Lower leg skin (tissue), 4 donors: ENCODE results near the gene UBE3D. TPM values are rescaled to one million over a fixed set of nuclear protein-coding genes. Genes with fewer than 3 reads are reported as not detected.

ENCODE experiments used
- DNase-seq, 2 donors: peaks; one replicate each; pipeline ENCODE4 v3.0.0-alpha.2; 2019; ENCODE audit warnings: low spot score in 2 of 2
- H3K4me3 ChIP-seq: fragments of 200-600 bp; sonication (generic); 2 replicates; pipeline ENCODE4 v1.5.1; 2017; ENCODE audit warnings: mild to moderate bottlenecking, low read depth; ENCODE audit not compliant: poor library complexity, severe bottlenecking
- POLR2A ChIP-seq, 2 donors: fragments of 450-650 bp; IDR thresholded peaks; one replicate each; pipeline ENCODE4 v1.6.1; 2016 to 2017; ENCODE audit warnings: antibody characterized with exemption in 2 of 2, mild to moderate bottlenecking in 1 of 2, moderate library complexity in 1 of 2
- WGBS, 2 donors: methylation state at CpG; one replicate each; pipeline ENCODE4 v1.1.5; 2018; 5-methylcytosine and 5-hydroxymethylcytosine counted together
- intact Hi-C: fragments of 100-400 bp; cut with DNase I; formaldehyde crosslinking; loops from one replicate; pipeline ENCODE4 v1.15.0; 2023; ENCODE audit warnings: low total_unique reads
- total RNA-seq, 4 donors: library from RNA; depleted of rRNA; stranded (reverse); fragments of >200 nt; gene quantifications; one replicate each; pipeline ENCODE4 v1.1.0, GENCODE V29; 2016
- TF ChIP-seq, protein P1 (sequence below), 3 donors: fragments of 450-650 bp; IDR thresholded peaks; one replicate each; pipeline ENCODE4 v1.5.1; 2016; ENCODE audit warnings: antibody characterized with exemption in 3 of 3, mild to moderate bottlenecking in 3 of 3, moderate library complexity in 2 of 3

The UBE3D gene
- total RNA-seq, 4 donors from 2014 or later = 5.1 to 5.8 (median 5.2) TPM

DNA sequence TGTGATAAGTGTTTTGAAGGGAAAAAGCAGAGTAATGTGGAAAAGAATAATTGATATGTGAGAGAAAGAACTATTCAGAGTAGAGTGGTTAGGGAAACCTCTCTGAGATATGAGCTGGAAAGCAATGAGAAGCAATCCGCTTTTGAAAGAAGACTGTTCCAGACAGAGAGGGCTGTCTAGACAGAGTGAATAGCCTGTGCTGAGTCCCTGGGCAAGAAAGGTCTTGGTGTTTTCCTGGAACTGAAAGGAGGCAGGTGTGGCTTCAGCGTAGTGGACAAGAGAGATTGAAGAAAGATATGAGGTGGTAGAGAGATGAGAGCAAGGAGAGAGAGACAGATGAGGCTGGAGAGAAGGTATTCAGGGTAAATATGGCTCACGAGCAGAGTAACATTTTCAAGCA lies 190.8 kb downstream of the UBE3D start:
- H3K4me3 ChIP-seq = no peak overlapping the region
- 89% methylated on average over 3 of the region's 3 CpGs for WGBS, 2 donors
- DNase-seq = no peak
- TF ChIP-seq POLR2A (IDR thresholded peaks at IDR 0.05) = no peak
- TF ChIP-seq, protein P1, sequence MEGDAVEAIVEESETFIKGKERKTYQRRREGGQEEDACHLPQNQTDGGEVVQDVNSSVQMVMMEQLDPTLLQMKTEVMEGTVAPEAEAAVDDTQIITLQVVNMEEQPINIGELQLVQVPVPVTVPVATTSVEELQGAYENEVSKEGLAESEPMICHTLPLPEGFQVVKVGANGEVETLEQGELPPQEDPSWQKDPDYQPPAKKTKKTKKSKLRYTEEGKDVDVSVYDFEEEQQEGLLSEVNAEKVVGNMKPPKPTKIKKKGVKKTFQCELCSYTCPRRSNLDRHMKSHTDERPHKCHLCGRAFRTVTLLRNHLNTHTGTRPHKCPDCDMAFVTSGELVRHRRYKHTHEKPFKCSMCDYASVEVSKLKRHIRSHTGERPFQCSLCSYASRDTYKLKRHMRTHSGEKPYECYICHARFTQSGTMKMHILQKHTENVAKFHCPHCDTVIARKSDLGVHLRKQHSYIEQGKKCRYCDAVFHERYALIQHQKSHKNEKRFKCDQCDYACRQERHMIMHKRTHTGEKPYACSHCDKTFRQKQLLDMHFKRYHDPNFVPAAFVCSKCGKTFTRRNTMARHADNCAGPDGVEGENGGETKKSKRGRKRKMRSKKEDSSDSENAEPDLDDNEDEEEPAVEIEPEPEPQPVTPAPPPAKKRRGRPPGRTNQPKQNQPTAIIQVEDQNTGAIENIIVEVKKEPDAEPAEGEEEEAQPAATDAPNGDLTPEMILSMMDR (IDR thresholded peaks at IDR 0.05) = no peak
- intact Hi-C loops = no loop called here

DNA sequence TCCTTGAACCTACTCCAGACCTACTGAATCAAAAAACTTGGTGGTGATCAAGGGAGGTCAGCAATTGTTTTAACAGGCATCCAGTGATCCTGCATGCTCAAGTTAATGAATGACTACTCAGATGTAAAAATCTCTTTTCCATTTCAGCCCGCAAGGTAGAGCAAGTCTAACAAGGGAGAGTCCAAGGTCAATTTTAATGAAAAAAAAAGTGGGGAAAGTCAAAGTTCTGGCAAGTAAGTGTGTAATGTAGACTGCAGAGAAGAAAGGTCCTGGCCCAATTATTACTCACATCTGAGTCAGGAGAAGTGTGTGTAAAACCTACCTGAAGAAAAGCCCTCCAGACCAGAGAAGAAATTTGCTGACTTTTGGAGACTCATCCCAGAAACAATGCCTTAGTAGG lies 193.5 kb downstream of the UBE3D start:
- DNase-seq = no peak
- WGBS, 2 donors = 97% methylated on average over 1 of the region's 1 CpG
- intact Hi-C loops = no loop called here
- TF ChIP-seq POLR2A (IDR thresholded peaks at IDR 0.05) = no peak
- TF ChIP-seq, protein P1 (IDR thresholded peaks at IDR 0.05) = no peak
- no peak overlapping the region for H3K4me3 ChIP-seq

DNA sequence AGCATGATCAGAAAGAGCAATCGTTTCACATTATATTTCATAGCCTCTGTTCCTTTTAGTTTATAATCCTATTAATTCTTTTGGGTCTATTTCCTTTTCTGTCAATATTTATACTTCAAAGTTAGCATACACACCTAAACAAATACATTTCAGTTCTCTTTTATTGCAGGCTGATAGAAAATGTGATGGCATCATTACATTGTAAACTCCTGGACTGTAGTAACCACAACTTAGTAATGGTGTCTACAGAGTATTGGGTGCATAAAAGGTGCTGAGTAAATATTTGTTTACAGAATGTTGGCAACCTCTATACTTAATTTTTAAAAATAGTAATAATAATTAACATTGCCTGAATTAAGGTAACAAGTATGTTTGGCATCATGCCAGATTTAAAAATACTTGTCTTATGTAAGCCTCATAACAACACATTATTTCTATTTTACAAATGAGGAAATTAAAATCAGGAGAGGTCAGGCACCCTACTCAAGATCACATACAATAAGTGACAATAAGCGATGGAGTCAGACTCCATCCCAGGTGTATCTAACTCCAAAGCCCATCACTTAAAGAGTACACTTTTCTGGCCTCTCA lies 195.0 kb downstream of the UBE3D start:
- 76 to 82% methylated on average over 2 of the region's 2 CpGs for WGBS, 2 donors
- DNase-seq = no peak
- H3K4me3 ChIP-seq = no peak overlapping the region
- TF ChIP-seq, protein P1 (IDR thresholded peaks at IDR 0.05) = no peak
- no peak for TF ChIP-seq POLR2A (IDR thresholded peaks at IDR 0.05)
- intact Hi-C loops = no loop called here

DNA sequence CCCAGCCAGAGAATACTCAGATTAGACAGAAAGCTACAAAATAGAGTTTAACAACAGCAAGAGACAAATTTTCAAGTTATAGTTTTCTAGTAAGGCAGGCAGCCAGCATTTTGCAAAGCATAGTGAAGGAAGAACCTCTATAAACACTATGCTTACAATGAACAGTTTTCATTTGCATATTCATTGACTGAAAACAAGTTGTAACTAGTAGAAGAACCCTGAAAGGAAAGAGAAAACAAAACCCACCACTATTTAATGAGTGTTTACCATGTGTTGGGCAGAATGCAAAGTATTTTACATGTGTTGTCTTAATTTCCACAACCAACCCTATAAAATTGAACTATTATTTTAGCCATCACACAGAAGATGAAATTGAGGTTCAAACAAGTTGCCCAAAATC lies 196.1 kb downstream of the UBE3D start:
- TF ChIP-seq, protein P1 (IDR thresholded peaks at IDR 0.05) = no peak
- no peak for TF ChIP-seq POLR2A (IDR thresholded peaks at IDR 0.05)
- H3K4me3 ChIP-seq = no peak overlapping the region
- intact Hi-C loops = no loop called here
- no peak for DNase-seq

DNA sequence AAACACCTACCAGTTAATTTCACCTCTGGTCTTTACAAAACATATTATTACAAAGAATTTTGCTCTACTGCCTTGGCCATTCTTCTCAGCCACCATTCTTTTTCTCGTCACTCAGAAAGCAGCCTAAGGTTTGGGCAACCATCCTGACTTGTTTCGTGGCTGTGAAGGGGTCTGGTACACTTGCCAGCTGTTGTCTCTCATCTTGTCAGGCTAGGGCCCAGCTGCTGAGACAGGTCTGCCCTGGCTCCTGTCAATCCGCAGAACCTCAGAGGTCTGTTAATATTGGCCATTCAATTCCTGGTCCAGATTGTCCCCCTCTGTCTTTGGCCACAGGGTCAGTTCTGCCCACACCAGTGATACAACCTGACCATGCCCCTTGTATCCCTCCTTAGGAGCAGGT lies 197.7 kb downstream of the UBE3D start:
- TF ChIP-seq POLR2A (IDR thresholded peaks at IDR 0.05) = no peak
- TF ChIP-seq, protein P1 (IDR thresholded peaks at IDR 0.05) = no peak
- H3K4me3 ChIP-seq = no peak overlapping the region
- DNase-seq = no peak
- WGBS, 2 donors = 84 to 89% methylated on average over 3 of the region's 3 CpGs
- intact Hi-C loops = no loop called here

DNA sequence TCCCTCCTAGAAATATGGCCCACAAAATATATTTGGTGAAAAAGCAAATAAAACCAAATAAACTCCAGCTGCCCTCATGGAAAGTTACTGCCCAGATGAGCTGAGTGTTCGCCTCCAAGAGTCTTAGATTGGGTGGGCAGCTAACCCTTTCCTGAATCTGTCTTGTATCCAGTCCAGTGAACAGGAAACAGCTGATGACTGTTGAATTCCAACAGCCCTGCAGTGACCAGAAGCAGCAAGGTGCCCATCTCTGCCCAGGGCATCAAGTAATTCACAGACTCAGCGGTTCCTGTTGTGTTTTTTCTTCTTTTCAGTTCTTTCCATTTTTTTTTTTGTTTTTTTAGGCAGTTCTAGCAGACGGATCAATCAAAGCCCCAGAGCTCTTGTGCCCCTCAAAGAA lies 199.2 kb downstream of the UBE3D start:
- 68 to 74% methylated on average over 3 of the region's 3 CpGs for WGBS, 2 donors
- no peak for DNase-seq
- no peak overlapping the region for H3K4me3 ChIP-seq
- intact Hi-C loops = no loop called here
- TF ChIP-seq, protein P1 (IDR thresholded peaks at IDR 0.05) = no peak
